G401 (cell line): ENCODE results near the gene NEIL1. TPM values are rescaled to one million over a fixed set of nuclear protein-coding genes. Genes with fewer than 3 reads are reported as not detected.
A peak's percentile ranks its signal among the peaks of the same experiment; 100 is the strongest.
"Not testable (repeated sequence)": the region's sequence is repeated elsewhere in the genome, so short reads cannot be mapped to it uniquely, and the experiment has no call there.

ENCODE experiments used
- DNase-seq: peaks from one replicate; pipeline ENCODE4 v3.0.0-alpha.2; 2015; ENCODE audit warnings: low spot score
- in situ Hi-C: cut with HindIII; loops from 2 replicates; pipeline ENCODE4 v1.10.0; 2016; ENCODE audit warnings: low sequenced_read_pairs, mixed read lengths
- total RNA-seq: library from RNA; depleted of rRNA; stranded (reverse); fragments of >200 nt; shearing (Covaris generic); gene quantifications from 2 replicates; pipeline ENCODE4 v1.2.3, GENCODE V29; 2014; rRNA removed

The NEIL1 gene
- total RNA-seq, 1 experiment from 2014 or later: 9.1 TPM

DNA sequence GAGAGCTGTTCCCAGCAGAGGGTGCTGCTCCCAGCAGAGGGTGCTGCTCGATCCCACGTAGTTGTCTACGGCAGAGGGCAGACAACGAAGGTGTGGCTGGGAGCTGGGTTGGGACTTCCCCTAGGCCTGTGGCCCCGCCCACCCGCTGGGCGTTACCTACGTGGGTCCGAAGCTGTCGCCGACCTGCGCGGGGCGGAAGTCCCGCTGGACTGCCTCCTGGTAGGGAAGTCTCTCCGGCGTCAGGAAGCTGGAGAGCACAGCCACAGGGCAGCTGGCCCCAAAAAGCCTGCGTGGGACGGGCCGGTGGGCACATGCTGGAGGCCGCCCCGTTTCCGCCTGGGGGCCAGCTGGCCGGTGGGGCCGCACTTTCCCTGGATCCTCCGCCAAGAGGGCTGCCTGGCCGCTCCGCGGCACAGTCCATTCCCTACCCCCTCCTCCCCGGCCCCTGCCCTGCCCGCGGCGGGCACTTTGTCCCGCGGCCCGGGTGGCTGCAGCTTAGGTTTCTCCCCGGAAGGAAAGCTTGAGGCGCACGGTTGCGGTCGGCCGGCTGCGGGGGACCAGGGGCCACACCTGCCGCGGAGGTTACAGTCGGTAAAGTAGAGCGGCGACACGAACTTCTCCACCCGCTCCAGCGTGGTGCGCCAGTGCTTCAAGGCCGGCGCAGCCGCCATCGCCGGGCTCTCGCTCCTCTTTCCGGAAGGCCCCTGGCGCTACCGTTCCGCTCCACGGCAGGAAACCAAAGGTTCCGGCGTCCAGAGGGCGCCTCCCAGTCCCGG, 21.3 kb downstream of the NEIL1 start, which contains the start of gene MAN2C1:
Gene MAN2C1 (minus strand): TSS at position 695 of the 776 bp plus-strand sequence. CDS start 24 bp downstream, at position 671.
- in situ Hi-C loops: no loop called here
- DNase-seq: peak; percentile 95

DNA sequence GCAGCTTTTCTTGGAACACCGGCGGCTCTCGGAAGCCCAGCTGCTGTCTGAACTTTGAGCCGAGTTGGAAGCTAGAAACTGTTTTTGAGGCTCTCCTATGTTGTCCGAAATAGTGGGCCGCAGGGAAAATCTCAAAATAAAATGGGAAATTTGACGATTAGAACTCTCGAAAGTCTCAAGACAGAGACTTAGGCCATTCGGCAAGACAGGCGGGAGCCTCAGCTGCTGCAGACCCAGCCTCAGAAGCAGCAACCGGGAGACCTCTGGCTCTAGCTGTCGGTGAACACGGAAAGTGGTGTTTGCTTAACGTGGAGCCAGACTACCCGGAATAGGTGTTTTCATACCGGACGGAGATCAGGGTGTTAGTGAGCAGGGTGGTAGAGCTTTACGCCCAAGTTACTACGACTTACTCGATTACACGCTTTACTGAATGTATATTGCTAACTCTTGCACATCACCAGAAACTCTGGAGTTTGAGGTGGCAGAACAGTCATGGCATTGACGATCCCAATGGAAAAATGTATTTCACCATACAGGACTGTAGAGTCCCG, 21.9 kb downstream of the NEIL1 start:
- no peak for DNase-seq
- in situ Hi-C loops: no loop called here

DNA sequence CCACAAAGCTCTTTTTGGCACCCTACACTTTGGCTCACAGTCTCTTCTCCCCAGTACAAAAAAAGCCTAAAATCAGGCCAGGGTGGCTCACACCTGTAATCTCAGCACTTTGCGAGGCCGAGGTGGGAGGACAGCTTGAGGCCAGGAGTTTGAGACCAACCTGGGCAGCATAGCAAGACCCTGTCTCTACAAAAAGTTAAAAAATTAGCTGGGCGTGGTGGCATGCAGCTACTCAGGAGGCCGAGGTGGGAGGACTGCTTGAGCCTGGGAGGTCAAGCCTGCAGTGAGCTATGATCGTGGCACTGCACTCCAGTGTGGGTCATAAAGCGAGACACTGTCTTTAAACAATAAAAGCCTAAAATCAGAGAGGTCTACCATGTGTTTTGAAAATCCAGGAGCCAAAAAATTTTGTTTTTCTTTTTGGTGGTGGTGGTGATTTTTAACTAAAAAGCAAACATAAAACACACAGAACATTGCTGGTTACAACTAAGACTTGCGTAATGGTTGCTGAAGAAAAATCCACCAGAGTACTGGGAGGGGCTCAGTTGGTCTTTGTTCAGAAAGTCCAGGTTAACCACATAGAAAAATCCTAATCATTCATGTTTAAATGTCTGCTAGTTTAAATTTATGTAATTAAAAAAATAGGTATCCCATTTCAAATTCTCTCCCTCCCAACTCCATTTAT, 23.2 kb downstream of the NEIL1 start:
- in situ Hi-C loops: no loop called here
- no peak for DNase-seq

DNA sequence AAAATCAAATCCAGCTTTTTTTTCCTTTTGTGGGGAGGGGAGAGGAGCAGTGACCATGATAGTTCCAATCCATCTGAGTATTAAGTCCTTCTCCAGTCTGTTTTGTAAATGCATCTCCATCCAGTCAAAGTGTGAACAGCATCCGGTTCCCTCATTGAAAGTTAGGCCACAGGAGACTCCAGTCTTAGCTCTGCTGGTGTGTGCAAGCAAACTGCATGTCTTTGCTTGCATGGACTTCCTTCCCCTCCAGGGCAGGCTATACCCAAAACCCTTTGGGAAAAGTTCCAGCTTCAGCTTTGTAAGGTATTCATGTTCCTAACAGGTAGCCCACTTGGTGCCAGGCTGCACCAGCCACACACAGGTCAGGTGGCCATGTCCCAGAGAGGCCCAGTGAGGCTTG, 24.6 kb downstream of the NEIL1 start:
- in situ Hi-C loops: no loop called here
- DNase-seq: no peak

DNA sequence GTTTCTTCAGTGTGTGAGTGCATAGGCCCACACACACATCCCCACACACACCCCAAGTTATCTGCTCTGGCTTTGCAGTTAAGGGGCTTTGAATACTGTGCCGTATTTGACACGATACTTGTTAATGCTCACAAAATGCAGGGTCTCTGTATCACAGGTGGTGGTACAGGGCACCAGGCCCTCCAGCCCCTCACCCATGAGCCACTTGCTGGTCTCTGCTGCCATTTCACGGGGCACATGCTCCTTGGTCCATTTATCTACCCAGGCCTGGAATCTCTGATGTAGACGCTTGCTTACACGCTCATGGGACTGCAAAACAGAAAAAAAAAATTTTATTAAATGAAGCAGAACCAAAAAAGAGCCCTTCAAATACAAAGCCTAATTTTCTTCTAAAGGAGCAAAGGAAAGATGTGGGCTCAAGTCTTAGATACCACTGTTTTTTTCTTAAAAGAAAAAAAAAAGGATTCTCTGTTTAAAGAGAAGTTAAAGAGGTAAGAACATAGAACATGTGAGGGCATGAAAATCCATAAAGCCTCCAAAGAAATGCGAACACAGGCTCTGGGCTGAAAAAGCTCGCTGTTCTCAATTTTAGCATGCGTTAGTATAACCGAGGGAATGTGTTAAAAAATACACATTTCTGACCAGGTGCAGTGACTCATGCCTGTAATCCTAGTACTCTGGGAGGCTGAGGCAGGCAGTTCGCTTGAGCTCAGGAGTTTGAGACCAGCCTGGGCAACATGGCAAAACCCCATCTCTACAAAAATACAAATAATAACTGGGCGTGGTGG, 25.3 kb downstream of the NEIL1 start:
- DNase-seq: no peak
- in situ Hi-C loops: no loop called here

DNA sequence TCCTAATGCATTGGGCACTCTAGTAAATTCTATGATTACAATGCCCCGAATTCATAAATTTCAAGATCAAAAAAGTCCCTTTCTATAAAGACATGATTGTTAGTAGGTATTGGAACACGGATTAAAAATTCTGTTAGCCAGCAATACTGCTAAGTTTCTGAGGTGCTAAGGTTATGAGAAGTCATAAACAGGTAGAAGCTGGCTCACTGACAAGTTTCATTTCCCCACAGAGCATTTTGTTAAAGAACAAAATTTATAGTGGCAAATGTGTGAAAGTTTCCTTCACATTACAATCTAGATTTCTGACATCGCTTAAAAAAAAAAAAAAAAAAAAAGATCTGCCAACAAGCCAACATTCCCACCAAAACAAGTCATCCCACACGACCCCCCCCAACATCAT, 33.9 kb downstream of the NEIL1 start:
- in situ Hi-C loops: no loop called here
- no peak for DNase-seq

DNA sequence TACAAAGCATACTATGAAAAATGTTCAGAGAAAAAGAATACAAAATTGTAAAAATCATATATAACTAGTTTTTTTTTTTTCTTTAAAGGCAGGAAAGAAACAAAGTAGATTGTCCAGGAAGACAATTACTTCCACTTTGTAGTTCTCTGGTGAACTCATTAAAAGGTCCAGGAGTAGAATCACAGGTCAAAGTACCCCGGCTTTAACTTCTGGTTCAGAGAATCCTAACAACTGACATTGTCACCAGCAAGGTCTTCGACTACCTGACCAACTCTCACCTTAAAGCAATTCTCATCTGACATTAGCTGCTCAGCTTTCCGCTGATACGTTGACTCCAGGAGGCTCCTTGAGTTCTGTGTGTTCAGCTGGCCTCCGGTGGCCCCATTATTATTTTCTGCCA, 37.1 kb downstream of the NEIL1 start:
- DNase-seq, in situ Hi-C loops: not testable (repeated sequence)

DNA sequence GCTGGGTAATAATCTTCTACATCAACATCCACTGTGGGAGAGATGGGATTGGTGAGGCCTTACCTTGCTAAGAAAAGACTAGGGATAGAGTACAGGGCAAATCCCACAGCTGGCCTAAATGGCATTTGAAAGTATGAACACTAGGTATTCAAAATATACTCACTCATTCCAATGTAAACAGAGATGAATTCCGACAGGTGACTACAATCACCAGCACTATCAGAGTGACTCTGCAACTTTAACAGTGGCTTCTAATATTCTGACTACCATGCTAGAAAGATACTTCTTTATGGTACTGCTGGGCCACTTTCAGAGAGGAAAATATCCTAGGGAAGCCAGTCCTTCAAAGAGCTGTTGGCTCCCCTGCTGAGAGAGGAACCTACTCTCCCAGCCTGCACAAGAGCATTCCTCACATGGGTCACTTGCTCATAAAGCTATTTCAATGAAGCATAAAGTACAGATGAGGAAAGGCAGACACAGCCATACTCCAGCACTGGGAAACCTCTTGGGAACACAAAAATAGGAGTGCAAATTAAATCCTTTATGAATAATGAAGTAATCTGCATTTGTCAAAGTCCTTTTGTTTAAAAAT, 43.0 kb downstream of the NEIL1 start:
- no peak for DNase-seq
- in situ Hi-C loops: no loop called here

DNA sequence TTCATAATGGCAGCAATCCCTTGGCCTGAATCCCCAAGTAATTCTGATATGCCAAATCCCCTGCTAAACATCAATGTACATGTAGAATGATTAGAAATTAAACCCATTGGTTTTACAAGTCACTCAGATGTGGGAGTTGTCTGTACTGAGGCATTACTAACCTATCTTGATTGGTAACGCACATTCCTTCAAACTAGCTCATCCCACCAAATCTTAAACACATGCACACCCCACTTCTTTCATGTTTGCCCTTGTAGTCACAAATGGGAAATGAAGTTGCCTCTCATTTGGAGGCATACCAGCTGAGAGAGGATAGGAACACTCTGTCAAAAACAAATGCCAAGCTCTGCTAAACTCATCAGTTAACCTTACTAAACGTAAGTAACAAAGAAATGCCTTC, 50.7 kb downstream of the NEIL1 start:
- DNase-seq: no peak
- in situ Hi-C loops: no loop called here

DNA sequence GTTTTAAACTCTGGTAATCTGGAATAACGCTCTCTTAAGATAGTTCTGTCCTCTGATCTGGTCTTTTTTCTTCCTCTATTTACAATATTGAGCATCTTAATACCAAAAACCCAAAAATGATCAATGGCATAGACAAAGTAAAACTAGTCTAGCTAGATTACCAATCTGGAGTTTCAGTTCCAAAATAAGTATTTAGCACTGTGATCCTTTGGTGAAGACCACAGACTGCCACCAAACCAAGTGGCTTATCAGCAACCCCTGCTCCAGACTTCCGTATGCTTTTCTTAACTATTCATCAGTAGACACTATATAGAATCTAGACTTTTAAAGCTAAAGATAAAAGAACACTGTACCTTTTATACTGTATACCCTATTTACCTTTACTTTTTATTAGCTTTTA, 57.1 kb downstream of the NEIL1 start:
- in situ Hi-C loops: no loop called here
- no peak for DNase-seq

Other genes with a start within 250 kb of the NEIL1 start
- 4.0 and 11.3 TPM in 2 replicates for gene C15orf39, start 145.2 kb upstream of the NEIL1 start, total RNA-seq
- not detected in 2 replicates for gene GOLGA6C, start 88.7 kb upstream of the NEIL1 start, total RNA-seq
- not detected in 2 replicates for gene GOLGA6D, start 64.2 kb upstream of the NEIL1 start, total RNA-seq
- gene COMMD4, start 11.0 kb upstream of the NEIL1 start, total RNA-seq: 199 and 243 TPM in 2 replicates
- gene MAN2C1, start 21.6 kb downstream of the NEIL1 start, total RNA-seq: 59.1 and 69.2 TPM in 2 replicates
- gene SIN3A, start 104.7 kb downstream of the NEIL1 start, total RNA-seq: 23.3 and 44.2 TPM in 2 replicates
- gene PTPN9, start 232.3 kb downstream of the NEIL1 start, total RNA-seq: 14.4 and 23.9 TPM in 2 replicates